GM13977 (cell line): Measurements from ENCODE around the gene SDF4.

Experiments used
- DNase-seq: peaks from one replicate; pipeline ENCODE4 v3.0.0; 2012; ENCODE audit warnings: low spot score
- in situ Hi-C: fragments of 300-500 bp; cut with MboI; formaldehyde crosslinking; loops from one replicate; pipeline ENCODE4 v1.12.0; 2022; ENCODE audit warnings: low sequenced_read_pairs, low pct_unique_long_range_greater_than_20kb, mixed read lengths, inconsistent platforms; ENCODE audit not compliant: unreplicated experiment
- TF ChIP-seq, protein P1 (sequence below): IDR thresholded peaks from 2 replicates; pipeline ENCODE4 v1.5.1; 2012; ENCODE audit warnings: mild to moderate bottlenecking, control low read depth; ENCODE audit not compliant: insufficient read depth; ENCODE audit errors: extremely low read depth, missing control alignments

Gene SDF4

DNA sequence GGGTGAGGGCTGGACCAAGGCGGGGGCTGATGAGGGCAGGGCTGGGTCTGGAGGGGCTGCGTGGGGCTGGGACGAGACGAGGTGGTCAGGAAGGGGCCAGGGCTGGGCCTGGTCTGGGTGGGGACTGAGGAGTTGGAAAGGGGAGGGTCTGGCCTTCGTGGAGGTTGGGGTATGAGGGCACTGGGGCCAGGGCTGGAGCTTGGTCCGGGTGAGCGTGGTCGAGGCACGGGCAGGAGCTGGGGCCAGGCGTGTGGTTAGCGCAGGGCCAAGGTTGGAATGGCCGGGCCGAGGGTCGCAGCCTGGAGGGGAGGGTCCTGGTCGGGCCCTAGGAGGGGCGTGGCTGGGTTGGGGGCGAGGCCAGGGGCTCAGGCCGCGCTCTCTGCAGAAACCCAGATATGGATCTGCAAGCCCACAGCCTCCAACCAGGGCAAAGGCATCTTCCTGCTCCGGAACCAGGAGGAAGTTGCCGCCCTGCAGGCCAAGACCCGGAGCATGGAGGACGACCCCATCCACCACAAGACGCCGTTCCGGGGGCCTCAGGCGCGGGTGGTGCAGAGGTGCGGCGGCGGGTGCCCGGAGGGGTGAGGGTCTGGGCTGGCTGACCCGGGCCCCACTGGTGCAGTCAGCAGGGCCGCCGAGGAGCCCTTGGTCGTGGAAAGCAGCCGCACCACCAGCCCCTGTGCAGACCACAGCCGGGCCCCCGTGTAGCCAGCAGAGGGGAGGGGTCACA, 49.1 kb downstream of the SDF4 start:
- in situ Hi-C loops = no loop called here
- no peak for DNase-seq

DNA sequence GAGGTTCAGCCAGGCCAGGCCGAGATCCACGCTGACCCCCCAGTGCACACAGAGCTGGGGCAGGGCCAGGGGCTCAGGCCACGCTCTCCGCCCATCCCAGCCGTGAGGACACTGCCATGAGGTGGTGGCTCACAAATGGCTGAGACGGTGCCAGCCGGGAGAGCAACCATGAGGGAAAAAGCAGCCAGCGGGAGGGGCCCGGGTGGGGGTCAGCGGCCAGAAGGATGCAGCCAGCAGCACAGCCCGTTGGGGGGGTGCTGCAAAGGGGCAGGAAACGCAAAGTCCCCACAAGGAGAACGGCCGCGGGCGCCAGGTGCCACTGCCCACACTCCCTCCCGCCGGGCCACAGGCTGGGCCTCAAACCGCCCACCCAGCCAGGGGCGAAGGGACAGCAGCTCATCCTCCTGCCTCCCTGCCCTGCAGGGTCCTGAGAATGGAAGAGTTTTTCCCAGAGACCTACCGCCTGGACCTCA, 49.8 kb downstream of the SDF4 start:
- in situ Hi-C loops = no loop called here
- DNase-seq = no peak

More for the DNA sequence above, 49.1 kb downstream of the SDF4 start:
- TF ChIP-seq, protein P1, sequence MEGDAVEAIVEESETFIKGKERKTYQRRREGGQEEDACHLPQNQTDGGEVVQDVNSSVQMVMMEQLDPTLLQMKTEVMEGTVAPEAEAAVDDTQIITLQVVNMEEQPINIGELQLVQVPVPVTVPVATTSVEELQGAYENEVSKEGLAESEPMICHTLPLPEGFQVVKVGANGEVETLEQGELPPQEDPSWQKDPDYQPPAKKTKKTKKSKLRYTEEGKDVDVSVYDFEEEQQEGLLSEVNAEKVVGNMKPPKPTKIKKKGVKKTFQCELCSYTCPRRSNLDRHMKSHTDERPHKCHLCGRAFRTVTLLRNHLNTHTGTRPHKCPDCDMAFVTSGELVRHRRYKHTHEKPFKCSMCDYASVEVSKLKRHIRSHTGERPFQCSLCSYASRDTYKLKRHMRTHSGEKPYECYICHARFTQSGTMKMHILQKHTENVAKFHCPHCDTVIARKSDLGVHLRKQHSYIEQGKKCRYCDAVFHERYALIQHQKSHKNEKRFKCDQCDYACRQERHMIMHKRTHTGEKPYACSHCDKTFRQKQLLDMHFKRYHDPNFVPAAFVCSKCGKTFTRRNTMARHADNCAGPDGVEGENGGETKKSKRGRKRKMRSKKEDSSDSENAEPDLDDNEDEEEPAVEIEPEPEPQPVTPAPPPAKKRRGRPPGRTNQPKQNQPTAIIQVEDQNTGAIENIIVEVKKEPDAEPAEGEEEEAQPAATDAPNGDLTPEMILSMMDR = no peak

DNA sequence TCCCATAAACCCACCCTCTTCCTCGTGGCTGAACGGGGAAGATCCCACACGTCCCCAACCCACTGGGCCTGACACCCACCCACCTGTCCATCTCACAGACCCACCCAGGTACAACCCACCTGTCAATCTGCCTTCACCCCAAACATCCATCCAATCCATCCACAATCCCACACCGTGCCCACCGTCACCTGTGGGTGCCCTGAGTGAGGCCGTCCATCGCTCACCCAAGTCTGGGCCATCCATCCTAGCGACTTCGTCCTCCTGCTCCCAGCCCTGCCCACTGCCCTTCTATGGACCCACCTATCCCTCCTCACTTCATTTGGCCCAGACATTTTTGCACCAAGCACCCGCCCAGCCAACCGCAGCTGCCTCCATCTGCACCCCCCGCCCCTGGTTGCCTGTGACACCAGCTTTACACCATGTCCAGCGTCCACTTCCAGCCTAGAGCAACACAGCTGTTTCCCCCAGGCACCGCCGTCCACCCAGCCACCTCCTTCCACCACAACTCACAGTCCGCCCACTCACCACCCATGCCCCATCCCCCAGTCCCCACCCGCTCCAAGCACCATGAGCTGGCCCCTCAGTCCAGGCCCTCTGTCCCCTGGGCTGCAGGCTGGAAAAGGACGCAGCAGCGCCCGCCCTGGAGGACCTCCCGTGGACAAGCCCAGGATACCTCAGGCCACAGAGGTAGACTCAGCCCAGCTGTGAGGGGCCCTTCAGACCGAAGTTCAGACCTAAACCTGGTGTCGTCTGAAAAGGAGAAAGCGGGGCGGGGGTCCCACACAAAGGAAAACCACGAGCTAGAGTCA, 50.5 kb downstream of the SDF4 start:
- in situ Hi-C loops = no loop called here
- no peak for DNase-seq
- TF ChIP-seq, protein P1 = no peak

More for the DNA sequence above, 49.8 kb downstream of the SDF4 start:
- TF ChIP-seq, protein P1 = no peak

DNA sequence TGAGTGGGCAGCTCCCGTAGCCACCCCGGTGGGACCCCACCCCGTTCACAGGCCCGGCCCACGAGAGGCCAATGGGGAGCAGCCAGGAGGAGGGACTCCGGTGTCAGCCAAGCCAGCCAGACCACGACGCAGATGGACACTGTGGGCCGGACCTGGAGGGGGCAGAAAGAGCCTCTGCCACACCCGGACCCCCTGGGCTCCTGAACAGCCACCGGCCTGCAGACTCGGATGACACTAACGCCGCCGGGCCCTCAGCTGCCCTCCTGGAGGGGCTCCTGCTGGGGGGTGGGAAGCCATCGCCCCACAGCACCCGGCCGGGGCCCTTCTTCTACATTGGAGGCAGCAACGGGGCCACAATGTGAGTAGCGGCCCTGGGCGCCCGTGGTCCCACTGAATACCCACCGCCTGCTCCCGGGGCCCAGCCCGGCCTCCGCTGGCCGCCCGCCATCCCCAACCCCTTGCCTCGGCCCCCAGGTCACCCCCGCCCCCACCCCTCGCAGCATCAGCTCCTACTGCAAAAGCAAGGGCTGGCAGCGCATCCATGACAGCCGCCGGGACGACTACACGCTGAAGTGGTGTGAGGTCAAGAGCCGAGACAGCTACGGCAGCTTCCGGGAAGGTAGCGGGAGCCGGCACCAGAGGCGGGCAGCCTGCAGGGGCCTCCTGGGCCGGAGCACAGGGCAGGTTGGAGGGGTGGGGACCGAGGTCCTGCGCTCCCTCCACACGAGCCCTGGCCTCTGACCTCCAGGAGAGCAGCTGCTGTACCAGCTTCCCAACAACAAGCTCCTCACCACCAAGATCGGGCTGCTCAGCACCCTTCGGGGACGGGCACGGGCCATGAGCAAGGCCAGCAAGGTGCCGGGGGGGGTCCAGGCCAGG, 51.6 kb downstream of the SDF4 start:
- in situ Hi-C loops = no loop called here
- TF ChIP-seq, protein P1 = no peak
- DNase-seq = no peak

DNA sequence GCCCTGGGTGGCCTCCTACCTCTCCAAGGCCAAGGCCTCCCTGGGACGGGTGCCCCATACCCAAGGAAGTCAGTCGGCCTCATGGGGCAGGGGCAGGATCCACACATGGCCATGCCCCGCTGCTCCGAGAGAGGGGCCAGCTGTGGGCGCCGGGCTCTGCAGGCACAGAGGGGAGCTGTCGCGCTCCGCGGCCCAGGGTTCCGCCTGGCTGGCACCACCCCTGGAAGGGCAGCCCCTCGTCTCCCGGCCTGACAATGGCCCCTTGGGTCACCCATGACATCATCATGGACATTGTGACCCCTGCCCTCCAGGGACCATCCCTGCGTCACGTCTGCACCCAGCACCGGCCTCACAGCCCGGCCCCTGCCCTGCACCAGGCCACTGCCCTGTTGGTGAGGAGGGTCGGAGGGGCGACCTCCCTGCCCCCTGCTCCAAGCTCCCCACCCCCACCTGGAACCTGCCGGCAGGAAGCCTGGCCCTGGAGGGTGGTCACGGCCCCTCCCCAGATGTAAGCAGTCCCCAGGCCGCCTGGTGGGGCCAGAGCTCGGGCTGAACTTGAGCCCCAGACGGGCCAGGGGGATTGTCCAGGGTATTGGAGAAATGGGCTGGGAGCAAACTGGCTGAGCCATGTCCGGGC, 52.3 kb downstream of the SDF4 start:
- DNase-seq = no peak
- in situ Hi-C loops = no loop called here
- TF ChIP-seq, protein P1 = no peak

DNA sequence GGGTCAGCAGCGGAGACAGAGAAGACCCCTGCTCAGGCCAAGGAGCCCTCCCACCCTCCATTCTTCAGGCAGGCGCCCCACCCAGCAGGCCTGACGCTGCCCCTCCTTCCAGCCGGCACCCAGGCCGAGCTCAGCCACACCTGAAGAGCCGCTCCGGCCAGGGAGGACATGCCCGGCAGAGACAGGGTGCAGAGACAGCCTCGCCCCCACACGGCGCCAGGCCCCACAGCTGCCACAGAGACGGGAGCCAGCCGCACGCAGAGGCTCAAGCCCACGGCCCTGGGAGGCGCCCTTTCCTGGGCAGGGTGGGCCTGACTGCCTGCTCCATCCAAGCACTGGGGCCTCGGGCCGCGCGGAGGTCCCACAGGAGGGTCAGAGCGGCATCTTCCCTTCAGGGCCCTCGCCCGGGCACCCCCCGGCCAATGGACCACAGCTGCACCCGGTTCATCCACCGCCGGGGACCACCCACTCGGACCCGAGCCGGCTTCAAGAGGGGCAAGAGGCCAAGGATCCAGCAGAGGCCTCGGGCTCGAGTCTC, 52.9 kb downstream of the SDF4 start:
- no peak for DNase-seq
- in situ Hi-C loops = no loop called here
- TF ChIP-seq, protein P1 = no peak
